Measurements from ENCODE around the gene PDE9A.

PDE9A gene

GRCh38 chr21:42673633-42674328 is 20.4 kb downstream of the PDE9A start:
- no peak for DNase-seq

- DNase-seq, result peak; percentile 54
Observed at GRCh38 chr21:42674351-42674940, 21.0 kb downstream of the PDE9A start.

DNA sequence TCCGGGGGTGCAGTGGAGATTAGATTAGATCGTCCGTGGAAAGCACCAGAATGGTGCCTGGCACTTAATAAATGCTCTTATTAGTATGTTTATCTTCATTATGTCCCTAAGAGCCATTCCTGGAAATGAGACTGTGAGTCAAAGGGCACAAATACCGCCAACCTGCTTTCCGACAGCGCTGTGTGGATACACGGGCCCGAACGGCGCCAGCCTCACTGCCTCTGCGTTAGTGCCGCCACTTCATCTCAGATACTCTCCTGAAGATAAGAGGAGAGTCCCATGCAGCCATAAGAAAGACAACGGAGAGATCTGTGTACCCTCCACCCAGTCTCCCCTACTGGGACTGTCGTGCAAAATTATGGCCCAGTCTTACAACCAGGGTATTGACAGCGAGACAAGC is 22.0 kb downstream of the PDE9A start:
- DNase-seq, result no peak

DNA sequence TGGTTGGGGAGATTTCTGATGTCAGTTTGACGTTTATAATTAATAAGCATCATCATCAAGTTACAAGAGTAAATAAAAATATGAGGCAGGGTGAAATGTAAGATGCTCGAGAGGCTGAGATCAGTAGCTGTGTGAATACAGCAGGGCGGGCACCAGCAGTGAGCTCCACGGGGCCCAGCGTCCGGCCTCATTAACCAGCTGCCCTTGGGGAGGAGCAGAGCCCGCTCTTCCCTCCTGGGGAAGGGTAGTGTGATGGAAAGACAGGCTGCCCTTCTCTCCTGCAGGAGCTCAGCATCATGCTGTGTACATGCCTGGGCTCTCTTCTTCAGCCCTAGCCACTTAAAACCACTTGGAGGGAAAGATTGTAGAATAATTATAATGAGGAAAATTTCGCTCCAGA is 23.4 kb downstream of the PDE9A start:
- no peak for DNase-seq

DNA sequence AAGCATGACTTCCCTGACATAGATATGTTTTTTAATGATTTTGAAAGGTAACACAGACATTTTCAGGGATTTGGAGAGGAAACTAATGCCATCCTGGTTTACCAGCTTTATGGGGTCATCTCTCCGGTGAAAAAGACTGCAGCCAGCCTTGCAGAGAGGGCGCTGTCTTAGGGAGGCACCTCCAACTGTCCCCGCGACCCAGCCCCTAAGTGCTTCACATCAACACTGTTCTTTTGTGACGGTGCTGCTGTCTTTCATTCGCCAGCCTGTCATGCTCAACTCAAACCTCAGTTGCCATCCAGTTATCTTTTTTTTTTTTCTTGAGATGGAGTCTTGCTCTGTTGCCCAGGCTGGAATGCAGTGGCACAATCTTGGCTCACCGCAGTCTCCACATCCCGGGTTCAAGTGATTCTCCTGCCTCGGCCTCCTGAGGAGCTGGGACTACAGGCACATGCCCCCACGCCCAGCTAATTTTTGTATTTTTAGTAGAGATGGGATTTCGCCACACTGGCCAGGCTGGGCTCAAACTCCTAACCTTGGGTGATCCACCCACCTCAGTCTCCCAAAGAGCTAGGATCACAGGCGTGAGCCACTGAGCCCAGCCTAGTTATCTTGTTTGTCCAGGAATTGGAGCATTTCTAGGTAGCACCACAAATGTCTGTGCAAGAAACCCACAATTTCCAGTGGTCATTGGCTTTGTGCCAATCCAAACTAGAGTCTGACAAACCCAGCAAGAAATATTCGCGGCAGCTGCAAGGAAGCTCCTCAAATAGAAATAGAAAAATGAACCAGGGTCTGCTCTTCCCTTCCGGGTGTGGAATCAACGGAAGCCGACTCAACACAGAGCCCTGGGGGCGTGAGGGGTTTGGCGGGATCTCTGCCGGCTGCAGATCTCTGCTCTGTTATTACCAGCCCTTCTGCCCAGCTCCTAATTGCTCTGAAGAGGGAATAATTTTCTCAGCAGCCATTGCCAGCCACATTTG is 24.2 kb downstream of the PDE9A start:
- peak; percentile 53 for DNase-seq

DNA sequence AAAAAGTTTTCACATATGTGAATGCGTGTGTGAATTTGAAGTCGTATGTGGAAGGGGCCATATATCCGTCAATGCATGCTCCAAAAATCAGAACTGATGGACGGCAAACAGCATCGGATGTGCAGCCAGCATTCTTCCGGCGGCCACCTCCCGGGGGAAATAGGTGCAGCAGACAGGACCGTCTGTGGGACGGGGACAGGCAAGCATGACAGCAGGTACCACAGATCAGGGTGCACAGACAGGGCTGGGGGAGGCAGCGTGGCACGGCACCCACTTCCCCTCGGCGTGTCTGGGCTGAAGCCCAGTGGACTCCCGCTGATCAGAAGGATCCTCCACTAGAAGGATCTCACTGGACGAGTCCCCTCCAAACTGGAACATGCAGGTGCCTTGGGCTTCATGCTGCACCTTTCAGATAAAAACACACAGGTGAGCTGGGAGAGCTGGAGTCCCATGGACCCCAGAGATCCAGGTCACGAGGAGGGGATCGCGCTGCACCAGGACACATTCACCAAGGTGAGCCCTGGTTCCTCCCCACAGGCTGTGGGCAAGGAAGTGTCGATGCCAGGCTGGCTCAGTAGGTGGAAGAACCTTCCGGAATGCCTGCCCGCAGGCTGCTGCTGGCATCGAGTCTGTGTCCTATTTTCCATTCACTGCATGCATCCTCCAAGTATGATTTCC is 25.3 kb downstream of the PDE9A start:
- no peak for DNase-seq

- DNase-seq, result no peak
Observed at GRCh38 chr21:42679319-42680057, 26.1 kb downstream of the PDE9A start.

- no peak for DNase-seq
Observed at GRCh38 chr21:42680058-42680330, 26.6 kb downstream of the PDE9A start.

- no peak for DNase-seq
Observed at GRCh38 chr21:42680429-42680828, 27.0 kb downstream of the PDE9A start.

GRCh38 chr21:42681296-42682206 is 28.1 kb downstream of the PDE9A start:
- DNase-seq, result no peak

DNA sequence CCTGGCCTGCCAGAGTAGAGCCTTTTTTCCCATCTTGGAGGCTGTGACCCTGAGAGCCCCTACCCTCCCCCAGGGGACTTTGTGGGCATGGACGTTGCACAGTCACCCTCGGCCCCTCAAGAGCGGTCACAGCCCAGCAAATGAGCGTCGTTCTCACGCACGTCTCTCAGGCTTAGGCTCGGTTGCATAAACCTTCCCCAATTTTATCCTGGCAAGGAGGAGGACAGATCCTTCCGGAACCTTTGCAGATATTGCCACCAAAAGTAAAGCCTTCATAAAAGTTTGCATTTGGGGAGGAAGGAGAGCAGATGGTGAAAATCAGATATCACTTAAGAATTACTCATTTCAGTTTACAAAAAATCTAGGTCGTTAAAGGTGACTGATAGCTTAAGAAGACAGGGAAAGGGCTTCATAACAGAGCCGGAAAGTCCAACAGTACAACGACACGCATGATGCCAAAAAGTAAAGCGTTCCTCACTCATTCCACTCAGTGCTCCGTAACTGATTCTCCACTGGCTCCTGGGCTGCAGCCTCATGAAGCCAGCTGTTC is 29.3 kb downstream of the PDE9A start:
- no peak for DNase-seq

GRCh38 chr21:42683371-42684108 is 30.1 kb downstream of the PDE9A start:
- DNase-seq, result no peak

DNA sequence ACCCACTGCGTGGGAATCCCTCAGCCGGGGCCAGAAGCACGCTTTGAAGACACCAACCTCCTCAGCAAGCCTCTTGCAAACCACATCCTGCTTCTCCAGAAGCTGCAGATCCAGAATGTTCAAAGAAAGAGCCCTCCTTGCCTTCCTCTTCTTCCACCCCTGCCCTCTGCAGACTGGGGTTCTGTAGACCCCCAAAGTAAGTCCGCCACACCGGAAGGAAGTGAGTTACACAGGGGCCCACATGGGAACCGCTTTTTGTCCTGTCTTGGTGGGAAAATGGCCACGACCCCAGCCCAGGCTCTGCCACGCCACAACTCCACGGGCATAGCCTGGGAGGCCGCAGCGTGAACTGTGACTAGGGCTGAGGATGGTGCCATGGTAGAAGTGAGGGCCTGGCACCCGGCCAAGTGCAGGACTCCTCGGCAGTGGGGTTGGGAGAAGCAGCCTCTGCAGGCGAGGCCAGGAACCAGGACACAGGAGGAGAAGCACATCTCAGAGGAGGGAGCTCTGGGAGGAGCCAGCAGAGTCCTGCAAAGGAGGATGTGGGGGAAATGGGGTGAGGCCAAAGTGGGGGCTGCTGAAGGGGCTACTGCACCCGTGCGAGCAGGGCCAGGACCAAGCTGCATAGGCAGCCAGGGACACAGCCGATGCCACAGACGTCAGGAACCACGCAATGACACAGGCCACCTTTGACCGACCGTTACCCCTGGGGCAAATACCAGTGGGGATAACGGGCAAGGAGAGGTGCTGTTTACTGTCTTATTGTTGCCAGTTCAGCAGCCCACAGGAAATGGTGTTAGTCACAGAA is 30.9 kb downstream of the PDE9A start:
- DNase-seq, result no peak

GRCh38 chr21:42685036-42685435 is 31.6 kb downstream of the PDE9A start:
- DNase-seq, result no peak

GRCh38 chr21:42685954-42686500 is 32.6 kb downstream of the PDE9A start:
- no peak for DNase-seq

DNA sequence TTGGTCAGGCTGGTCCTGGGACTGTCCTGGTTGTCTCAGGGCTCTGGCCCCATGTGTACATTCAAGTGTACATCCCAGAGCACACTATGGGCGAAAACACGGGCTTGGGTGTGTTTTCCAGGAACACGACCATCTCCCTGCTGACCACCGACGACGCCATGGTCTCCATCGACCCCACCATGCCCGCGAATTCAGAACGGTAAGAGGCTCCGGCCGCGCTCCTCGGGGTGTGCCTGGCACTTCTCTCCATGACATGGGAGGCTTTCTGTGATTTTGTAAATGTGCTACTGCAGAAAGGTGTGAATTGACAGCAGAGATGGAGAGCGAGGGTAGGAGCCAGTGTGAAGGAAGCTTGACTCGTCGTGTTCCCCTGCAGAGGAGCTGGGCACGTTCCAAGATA is 34.4 kb downstream of the PDE9A start:
- DNase-seq, result no peak

GRCh38 chr21:42688226-42688840 is 34.9 kb downstream of the PDE9A start:
- no peak for DNase-seq

GRCh38 chr21:42688841-42689371 is 35.5 kb downstream of the PDE9A start:
- DNase-seq, result no peak

GRCh38 chr21:42690586-42690985 is 37.2 kb downstream of the PDE9A start:
- no peak for DNase-seq

All from NCI-H748 treated with DMSO at 0.1 percent for 48 hours (cell line).